Measurements from ENCODE around the gene SH3GLB2.

Gene SH3GLB2

GRCh38 chr9:129028192-129028966 is at the start of gene SH3GLB2:
Gene SH3GLB2, minus strand, starts transcription at chr9:129028331. Its CDS starts 177 bp downstream, at chr9:129028154.
- peak; percentile 79 for DNase-seq

- no peak for DNase-seq
Observed at GRCh38 chr9:129077236-129077635, 49.1 kb upstream of the SH3GLB2 start.

GRCh38 chr9:129076640-129077037 is 48.5 kb upstream of the SH3GLB2 start:
- no peak for DNase-seq

- no peak for DNase-seq
Observed at GRCh38 chr9:129075996-129076639, 48.0 kb upstream of the SH3GLB2 start.

GRCh38 chr9:129074106-129074505 is 46.0 kb upstream of the SH3GLB2 start:
- DNase-seq: no peak

GRCh38 chr9:129073404-129073803 is 45.3 kb upstream of the SH3GLB2 start:
- no peak for DNase-seq

- DNase-seq: no peak
Observed at GRCh38 chr9:129072171-129072570, 44.0 kb upstream of the SH3GLB2 start.

GRCh38 chr9:129071526-129072126 is 43.5 kb upstream of the SH3GLB2 start:
- no peak for DNase-seq

GRCh38 chr9:129070696-129071525 is 42.8 kb upstream of the SH3GLB2 start:
- DNase-seq: no peak

- no peak for DNase-seq
Observed at GRCh38 chr9:129069862-129070641, 41.9 kb upstream of the SH3GLB2 start.

GRCh38 chr9:129068990-129069861 is 41.1 kb upstream of the SH3GLB2 start:
- DNase-seq: peak; percentile 95

- no peak for DNase-seq
Observed at GRCh38 chr9:129068110-129068509, 40.0 kb upstream of the SH3GLB2 start.

GRCh38 chr9:129064499-129064908 is 36.4 kb upstream of the SH3GLB2 start:
- DNase-seq: peak; percentile 67

GRCh38 chr9:129063061-129063460 is 34.9 kb upstream of the SH3GLB2 start:
- no peak for DNase-seq

GRCh38 chr9:129060991-129061390 is 32.9 kb upstream of the SH3GLB2 start:
- DNase-seq: no peak

GRCh38 chr9:129059796-129060785 is 32.0 kb upstream of the SH3GLB2 start:
- no peak for DNase-seq

- peak; percentile 60 for DNase-seq
Observed at GRCh38 chr9:129058965-129059795, 31.0 kb upstream of the SH3GLB2 start.

- DNase-seq: no peak
Observed at GRCh38 chr9:129054163-129054851, 26.2 kb upstream of the SH3GLB2 start.

Data from MV-4-11 (cell line).